H9 (cell line): Measurements from ENCODE around the gene SPSB4. TPM values are rescaled to one million over a fixed set of nuclear protein-coding genes. Genes with fewer than 3 reads are reported as not detected.

Experiments
- DNase-seq: peaks from one replicate; pipeline ENCODE4 v3.0.0-alpha.2; 2017
- H2AFZ ChIP-seq: one replicate; pipeline ENCODE4 v1.6.1; 2013; ENCODE audit warnings: mild to moderate bottlenecking, low read length, control low read depth, moderate library complexity
- H2AK5ac ChIP-seq: 2 replicates; pipeline ENCODE4 v1.6.1; 2013; ENCODE audit warnings: low read length, control low read depth, mixed read lengths; ENCODE audit not compliant: insufficient read length
- H2BK120ac ChIP-seq: one replicate; pipeline ENCODE4 v1.6.1; 2013; ENCODE audit warnings: low read depth, mild to moderate bottlenecking, low read length, control low read depth, inconsistent platforms; ENCODE audit not compliant: poor library complexity, severe bottlenecking
- H2BK12ac ChIP-seq: 2 replicates; pipeline ENCODE4 v1.6.1; 2013; ENCODE audit warnings: low read length, control low read depth, mixed read lengths, low read depth; ENCODE audit not compliant: insufficient read length
- H2BK15ac ChIP-seq: 2 replicates; pipeline ENCODE4 v1.6.1; 2013; ENCODE audit warnings: low read depth, low read length, control low read depth
- H2BK20ac ChIP-seq: one replicate; pipeline ENCODE4 v1.6.1; 2013; ENCODE audit warnings: low read depth, mild to moderate bottlenecking, low read length, control low read depth, inconsistent platforms; ENCODE audit not compliant: poor library complexity, severe bottlenecking
- H2BK5ac ChIP-seq: 2 replicates; pipeline ENCODE4 v1.6.1; 2013; ENCODE audit warnings: low read length, control low read depth, mixed read lengths; ENCODE audit not compliant: insufficient read length
- H3K14ac ChIP-seq: 2 replicates; pipeline ENCODE4 v1.6.1; 2013; ENCODE audit warnings: low read length, control low read depth; ENCODE audit not compliant: insufficient read depth
- H3K18ac ChIP-seq: 2 replicates; pipeline ENCODE4 v1.6.1; 2013; ENCODE audit warnings: low read depth, mild to moderate bottlenecking, mixed read lengths, low read length, control low read depth; ENCODE audit not compliant: insufficient read length
- H3K23ac ChIP-seq: 2 replicates; pipeline ENCODE4 v1.6.1; 2013; ENCODE audit warnings: low read length, control low read depth, mixed read lengths, low read depth; ENCODE audit not compliant: insufficient read length
- H3K23me2 ChIP-seq: 2 replicates; pipeline ENCODE4 v1.6.1; 2013; ENCODE audit warnings: low read depth, mild to moderate bottlenecking, mixed read lengths, low read length, control low read depth; ENCODE audit not compliant: insufficient read length, poor library complexity, severe bottlenecking
- H3K27ac ChIP-seq: 2 replicates; pipeline ENCODE4 v1.5.1; 2013; ENCODE audit warnings: low read length, control low read depth, mixed read lengths, low read depth; ENCODE audit not compliant: insufficient read length
- H3K27me3 ChIP-seq: 2 replicates; pipeline ENCODE4 v1.6.1; 2013; ENCODE audit warnings: low read length, control low read depth, inconsistent platforms; ENCODE audit not compliant: insufficient read depth
- H3K4ac ChIP-seq: 2 replicates; pipeline ENCODE4 v1.6.1; 2013; ENCODE audit warnings: low read depth, mild to moderate bottlenecking, control low read depth, inconsistent platforms, low read length, moderate library complexity
- H3K4me1 ChIP-seq: 2 replicates; pipeline ENCODE4 v1.6.1; 2013; ENCODE audit warnings: low read length, control low read depth, inconsistent platforms; ENCODE audit not compliant: insufficient read depth
- H3K4me2 ChIP-seq: 2 replicates; pipeline ENCODE4 v1.6.1; 2013; ENCODE audit warnings: low read length, control low read depth, mixed read lengths; ENCODE audit not compliant: insufficient read length, insufficient read depth
- H3K56ac ChIP-seq: 2 replicates; pipeline ENCODE4 v1.6.1; 2013; ENCODE audit warnings: low read depth, mild to moderate bottlenecking, mixed read lengths, low read length, control low read depth; ENCODE audit not compliant: insufficient read length
- H3K79me1 ChIP-seq: 2 replicates; pipeline ENCODE4 v1.6.1; 2013; ENCODE audit warnings: low read depth, mild to moderate bottlenecking, moderate library complexity, low read length, control low read depth, inconsistent platforms; ENCODE audit not compliant: insufficient read depth, poor library complexity, severe bottlenecking
- H3K79me2 ChIP-seq: 2 replicates; pipeline ENCODE4 v1.6.1; 2013; ENCODE audit warnings: low read length, control low read depth, inconsistent platforms; ENCODE audit not compliant: insufficient read depth
- H3K9ac ChIP-seq: 2 replicates; pipeline ENCODE4 v1.6.1; 2013; ENCODE audit warnings: low read length, control low read depth, mixed read lengths; ENCODE audit not compliant: insufficient read length; ENCODE audit errors: extremely low read depth
- H3K9me3 ChIP-seq: one replicate; pipeline ENCODE4 v1.6.1; 2013; ENCODE audit warnings: low read depth, low read length, inconsistent platforms; ENCODE audit not compliant: control insufficient read depth
- H3T11ph ChIP-seq: one replicate; pipeline ENCODE4 v1.6.1; 2013; ENCODE audit warnings: mild to moderate bottlenecking, low read length, control low read depth, inconsistent platforms
- H4K20me1 ChIP-seq: one replicate; pipeline ENCODE4 v1.6.1; 2013; ENCODE audit not compliant: control insufficient read depth, insufficient read length, insufficient read depth
- H4K5ac ChIP-seq: 2 replicates; pipeline ENCODE4 v1.6.1; 2013; ENCODE audit warnings: low read depth, mild to moderate bottlenecking, mixed read lengths, low read length, control low read depth; ENCODE audit not compliant: insufficient read length
- H4K8ac ChIP-seq: replicated peaks from 2 replicates; pipeline ENCODE4 v1.6.1; 2013; ENCODE audit warnings: low read length, control low read depth, mixed read lengths, low read depth; ENCODE audit not compliant: insufficient read length
- H4K91ac ChIP-seq: 2 replicates; pipeline ENCODE4 v1.6.1; 2013; ENCODE audit warnings: low read depth, mild to moderate bottlenecking, moderate library complexity, mixed read lengths, low read length, control low read depth; ENCODE audit not compliant: insufficient read length
- H3K27ac Mint-ChIP-seq, 3 experiments: 2 replicates in 2 of 3; 3 replicates in 1 of 3; pipeline ENCODE4 v1.8.0; 2020 to 2021; ENCODE audit warnings: mixed read lengths in 3 of 3, mild to moderate bottlenecking in 1 of 3, moderate library complexity in 1 of 3
- H3K27me3 Mint-ChIP-seq: 2 replicates; pipeline ENCODE4 v1.8.0; 2021; ENCODE audit warnings: low read depth, mild to moderate bottlenecking, moderate library complexity, mixed read lengths
- H3K36me3 Mint-ChIP-seq, 3 experiments: 2 replicates in 2 of 3; 3 replicates in 1 of 3; pipeline ENCODE4 v1.8.0; 2020 to 2021; ENCODE audit warnings: low read depth in 3 of 3, mixed read lengths in 3 of 3; ENCODE audit not compliant: insufficient read depth in 1 of 3
- H3K4me1 Mint-ChIP-seq, 2 experiments: 2 replicates each; pipeline ENCODE4 v1.8.0; 2020; ENCODE audit warnings: mixed read lengths in 2 of 2
- H3K4me3 Mint-ChIP-seq, 2 experiments: 2 replicates in 1 of 2; 3 replicates in 1 of 2; pipeline ENCODE4 v1.8.0; 2020 to 2021; ENCODE audit warnings: mild to moderate bottlenecking in 2 of 2, mixed read lengths in 2 of 2, moderate library complexity in 1 of 2
- H3K9me3 Mint-ChIP-seq, 2 experiments: 2 replicates in 1 of 2; 3 replicates in 1 of 2; pipeline ENCODE4 v1.8.0; 2020; ENCODE audit warnings: mild to moderate bottlenecking in 2 of 2, mixed read lengths in 2 of 2, moderate library complexity in 1 of 2
- CTCF ChIP-seq: fragments of 200-600 bp; sonication (generic); conservative IDR thresholded peaks from 3 replicates; pipeline ENCODE4 v1.8.0; 2021; ENCODE audit warnings: antibody characterized with exemption, mild to moderate bottlenecking
- total RNA-seq: library from RNA; stranded (reverse); gene quantifications from 2 replicates; pipeline ENCODE4 v1.2.1, GENCODE V29; 2021

Gene SPSB4
- total RNA-seq, 1 experiment from 2014 or later, result 6.2 TPM

GRCh38 chr3:141110322-141110721 lies 59.2 kb downstream of the SPSB4 start:
- Histone ChIP-seq H3K79me2 (no peaks in the 10 kb centered on the region), H2AK5ac (no peak overlapping the region), H3K4me2 (no peak overlapping the region), H2BK5ac (no peak overlapping the region), H4K5ac (no peak overlapping the region), H3K23me2 (no peaks in the 10 kb centered on the region), H3K4ac (no peak overlapping the region), H3K18ac (no peak overlapping the region), H3T11ph (no peak overlapping the region), H2BK15ac (no peak overlapping the region), H2BK12ac (no peak overlapping the region), H2BK20ac (no peak overlapping the region), H2AFZ (no peak overlapping the region), H3K27ac (no peak overlapping the region), H3K4me1 (no peaks in the 10 kb centered on the region), H3K56ac (no peak overlapping the region), H3K79me1 (no peaks in the 10 kb centered on the region), H3K9me3 (no peaks in the 10 kb centered on the region), H2BK120ac (no peak overlapping the region), H3K14ac (no peak overlapping the region), H4K20me1 (no peaks in the 10 kb centered on the region), H3K23ac (no peak overlapping the region), H3K27me3 (no peaks in the 10 kb centered on the region), H3K9ac (no peak overlapping the region), H4K8ac (no peak overlapping the region), H4K91ac (no peak overlapping the region)
- Mint-ChIP-seq H3K9me3 (peaks cover 3 to 6% of the 10 kb centered on the region in 2 experiments; a peak in 2 of 5 replicates), H3K27me3 (no peaks in the 10 kb centered on the region), H3K4me3 (no peak overlapping the region), H3K4me1 (peaks cover 6% of the 10 kb centered on the region in 2 experiments), H3K36me3 (peaks cover 0 to 8% (median 2%) of the 10 kb centered on the region in 3 experiments; a peak in 3 of 7 replicates), H3K27ac (no peak overlapping the region)
- TF ChIP-seq CTCF, result no peak
- peak; percentile 0 for DNase-seq
